Testis (tissue), 3 donors: ENCODE data around the gene RGSL1. TPM values are rescaled to one million over a fixed set of nuclear protein-coding genes. Genes with fewer than 3 reads are reported as not detected.

Source experiments
- DNase-seq: peaks from one replicate; pipeline ENCODE4 v3.0.0-alpha.2; 2019
- H3K27ac ChIP-seq, 2 donors: fragments of 200-600 bp; sonication (generic); one replicate each; pipeline ENCODE4 v1.5.1; 2019
- H3K27me3 ChIP-seq: fragments of 200-600 bp; sonication (generic); one replicate; pipeline ENCODE4 v1.5.1; 2019
- H3K36me3 ChIP-seq: fragments of 200-600 bp; sonication (generic); one replicate; pipeline ENCODE4 v1.5.1; 2017; ENCODE audit warnings: low read depth; ENCODE audit errors: missing control alignments
- H3K4me1 ChIP-seq: fragments of 200-600 bp; sonication (generic); one replicate; pipeline ENCODE4 v1.5.1; 2019
- H3K4me3 ChIP-seq, 2 donors: fragments of 200-600 bp; sonication (generic); one replicate each; pipeline ENCODE4 v1.5.1; 2017 to 2019
- H3K9me3 ChIP-seq: fragments of 200-600 bp; sonication (generic); one replicate; pipeline ENCODE4 v1.5.1; 2017
- POLR2A ChIP-seq: fragments of 450-650 bp; IDR thresholded peaks from one replicate; pipeline ENCODE4 v1.6.1; 2017; ENCODE audit warnings: antibody characterized with exemption, mild to moderate bottlenecking, moderate library complexity
- WGBS, 2 donors: methylation state at CpG; one replicate each; pipeline ENCODE4 v1.1.5; 2018; 5-methylcytosine and 5-hydroxymethylcytosine counted together
- intact Hi-C: fragments of 100-400 bp; cut with DNase I; formaldehyde crosslinking; loops from one replicate; pipeline ENCODE4 v1.15.1; 2023; ENCODE audit warnings: low total_unique reads
- polyA plus RNA-seq: library from polyadenylated mRNA; stranded (reverse); fragments of 350-450 nt; fragmentation: Illumina TruSeq; extraction: RNeasy Lipid Tissue Mini Kit (QIAGEN cat#74804); gene quantifications from one replicate; pipeline ENCODE4 v1.2.3, GENCODE V29; 2014; ENCODE audit warnings: low read depth, low replicate concordance; ENCODE audit not compliant: insufficient read depth
- total RNA-seq, 2 donors: library from RNA; depleted of rRNA; stranded (reverse); fragments of >200 nt; gene quantifications; one replicate each; pipeline ENCODE4 v1.2.3, GENCODE V29; 2016
- TF ChIP-seq, protein P1 (sequence below), 3 experiments: fragments of 450-650 bp in 2 of 3; fragments of 200-600 bp in 1 of 3; sonication (generic) in 1 of 3; IDR thresholded peaks; one replicate each; pipeline ENCODE4 v1.5.1; 2016 to 2019; ENCODE audit warnings: antibody characterized with exemption in 3 of 3, mild to moderate bottlenecking in 2 of 3, moderate library complexity in 1 of 3

RGSL1 gene
- total and polyA plus RNA-seq, 3 donors from 2014 or later, result 12.6 to 37.1 (median 25.9) TPM

DNA sequence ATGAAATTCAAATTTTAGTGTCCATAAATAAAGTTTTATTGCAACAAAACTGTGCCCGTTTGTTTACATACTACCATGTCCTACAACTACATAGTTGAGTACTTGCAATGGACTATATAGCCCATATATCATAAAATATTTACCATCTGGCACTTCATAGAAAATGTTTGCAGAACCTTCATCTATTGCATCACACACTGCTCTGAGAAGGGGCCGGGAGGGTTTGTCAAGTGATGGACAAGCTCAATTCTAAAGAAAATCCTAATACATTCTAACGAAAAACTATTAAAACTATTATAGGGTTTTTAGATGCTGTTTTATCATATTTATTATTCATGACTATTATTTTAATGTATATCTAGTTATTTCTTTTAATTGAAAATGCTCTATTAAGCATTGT lies 35.9 kb downstream of the RGSL1 start:
- WGBS, 2 donors, result 86 to 91% methylated on average over 3 of the region's 3 CpGs
- Histone ChIP-seq H3K4me3 (no peak overlapping the region), H3K27ac (no peak overlapping the region), H3K4me1 (no peaks in the 10 kb centered on the region), H3K9me3 (no peaks in the 10 kb centered on the region), H3K36me3 (no peaks in the 10 kb centered on the region), H3K27me3 (no peaks in the 10 kb centered on the region)
- DNase-seq, result no peak
- TF ChIP-seq POLR2A, result no peak
- intact Hi-C loops, result no loop called here

DNA sequence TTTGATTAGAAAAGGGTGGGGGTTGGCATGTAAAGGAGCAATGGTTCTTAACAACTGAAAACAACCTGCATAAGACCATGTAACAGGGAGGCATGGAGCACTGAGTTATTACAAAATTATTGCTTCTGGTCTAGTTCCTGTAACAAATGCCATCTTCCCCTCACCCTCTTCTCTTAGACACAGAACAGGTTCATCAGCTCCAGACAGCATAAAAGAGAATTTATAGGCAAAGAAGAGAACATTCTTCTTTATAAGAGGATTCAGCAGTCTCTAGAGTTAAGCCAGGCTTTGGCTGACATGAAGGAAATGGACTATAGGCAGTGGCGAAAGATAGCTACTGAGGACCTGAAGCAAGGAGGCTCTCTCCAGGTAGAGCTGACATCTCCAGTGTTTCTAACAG lies 38.9 kb downstream of the RGSL1 start:
- no peaks in the 10 kb centered on the region for H3K27me3 ChIP-seq
- intact Hi-C loops, result no loop called here
- H3K9me3 ChIP-seq, result no peaks in the 10 kb centered on the region
- no peaks in the 10 kb centered on the region for H3K36me3 ChIP-seq
- no peaks in the 10 kb centered on the region for H3K4me1 ChIP-seq
- DNase-seq, result no peak
- H3K27ac ChIP-seq, result no peak overlapping the region
- TF ChIP-seq, protein P1, sequence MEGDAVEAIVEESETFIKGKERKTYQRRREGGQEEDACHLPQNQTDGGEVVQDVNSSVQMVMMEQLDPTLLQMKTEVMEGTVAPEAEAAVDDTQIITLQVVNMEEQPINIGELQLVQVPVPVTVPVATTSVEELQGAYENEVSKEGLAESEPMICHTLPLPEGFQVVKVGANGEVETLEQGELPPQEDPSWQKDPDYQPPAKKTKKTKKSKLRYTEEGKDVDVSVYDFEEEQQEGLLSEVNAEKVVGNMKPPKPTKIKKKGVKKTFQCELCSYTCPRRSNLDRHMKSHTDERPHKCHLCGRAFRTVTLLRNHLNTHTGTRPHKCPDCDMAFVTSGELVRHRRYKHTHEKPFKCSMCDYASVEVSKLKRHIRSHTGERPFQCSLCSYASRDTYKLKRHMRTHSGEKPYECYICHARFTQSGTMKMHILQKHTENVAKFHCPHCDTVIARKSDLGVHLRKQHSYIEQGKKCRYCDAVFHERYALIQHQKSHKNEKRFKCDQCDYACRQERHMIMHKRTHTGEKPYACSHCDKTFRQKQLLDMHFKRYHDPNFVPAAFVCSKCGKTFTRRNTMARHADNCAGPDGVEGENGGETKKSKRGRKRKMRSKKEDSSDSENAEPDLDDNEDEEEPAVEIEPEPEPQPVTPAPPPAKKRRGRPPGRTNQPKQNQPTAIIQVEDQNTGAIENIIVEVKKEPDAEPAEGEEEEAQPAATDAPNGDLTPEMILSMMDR (IDR thresholded peaks at IDR 0.05), result no peak
- TF ChIP-seq POLR2A, result no peak
- WGBS, 2 donors, result 80 to 88% methylated on average over 1 of the region's 1 CpG
- H3K4me3 ChIP-seq, result no peak overlapping the region

DNA sequence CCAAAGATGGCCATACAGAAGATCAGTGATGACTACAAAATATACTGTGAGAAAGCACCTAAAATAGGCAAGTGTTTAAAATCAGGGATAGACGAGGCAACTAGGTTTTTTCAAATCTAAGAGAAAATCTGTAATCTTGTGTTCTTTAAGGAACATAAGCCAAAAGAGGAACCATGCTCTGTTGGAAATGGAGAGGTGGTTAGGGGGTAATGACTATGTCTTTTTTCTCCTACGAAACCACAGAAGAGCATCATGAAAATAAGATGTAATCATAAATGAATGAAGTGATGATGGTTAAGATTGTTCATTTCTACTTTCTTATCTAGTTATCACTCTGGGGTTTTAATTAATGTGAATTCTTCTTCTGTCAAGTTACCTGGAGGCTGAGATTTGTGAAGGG lies 43.1 kb downstream of the RGSL1 start:
- no peaks in the 10 kb centered on the region for H3K36me3 ChIP-seq
- H3K4me1 ChIP-seq, result no peaks in the 10 kb centered on the region
- DNase-seq, result no peak
- H3K4me3 ChIP-seq, result no peak overlapping the region
- 82 to 90% methylated on average over 2 of the region's 2 CpGs for WGBS, 2 donors
- no peak overlapping the region for H3K27ac ChIP-seq
- TF ChIP-seq, protein P1 (IDR thresholded peaks at IDR 0.05), result no peak
- TF ChIP-seq POLR2A, result no peak
- intact Hi-C loops, result no loop called here
- no peaks in the 10 kb centered on the region for H3K9me3 ChIP-seq
- no peaks in the 10 kb centered on the region for H3K27me3 ChIP-seq

DNA sequence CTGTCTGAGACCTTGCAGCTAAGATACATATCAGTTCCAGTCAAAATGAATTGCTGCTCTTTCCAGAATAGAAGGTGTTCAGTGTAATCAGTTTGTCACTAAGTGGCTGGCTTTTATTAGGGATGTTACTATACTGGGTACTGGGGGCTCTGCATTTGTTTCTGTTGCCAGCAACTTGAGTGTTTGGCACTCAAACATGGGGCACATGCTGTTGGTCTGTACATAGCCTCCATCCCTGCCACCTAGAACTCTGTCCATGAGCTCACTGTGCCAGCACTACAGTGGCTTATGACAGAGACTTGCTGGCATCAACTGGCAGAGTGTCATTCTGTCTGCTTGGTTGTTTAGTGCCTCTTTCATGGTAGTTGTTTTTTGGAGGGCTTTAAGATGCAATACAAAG lies 45.1 kb downstream of the RGSL1 start:
- Histone ChIP-seq H3K4me1 (no peaks in the 10 kb centered on the region), H3K36me3 (no peaks in the 10 kb centered on the region), H3K27me3 (no peaks in the 10 kb centered on the region), H3K27ac (no peak overlapping the region), H3K9me3 (no peaks in the 10 kb centered on the region), H3K4me3 (no peak overlapping the region)
- DNase-seq, result no peak
- intact Hi-C loops, result no loop called here
- TF ChIP-seq POLR2A, result no peak
- TF ChIP-seq, protein P1 (IDR thresholded peaks at IDR 0.05), result no peak

DNA sequence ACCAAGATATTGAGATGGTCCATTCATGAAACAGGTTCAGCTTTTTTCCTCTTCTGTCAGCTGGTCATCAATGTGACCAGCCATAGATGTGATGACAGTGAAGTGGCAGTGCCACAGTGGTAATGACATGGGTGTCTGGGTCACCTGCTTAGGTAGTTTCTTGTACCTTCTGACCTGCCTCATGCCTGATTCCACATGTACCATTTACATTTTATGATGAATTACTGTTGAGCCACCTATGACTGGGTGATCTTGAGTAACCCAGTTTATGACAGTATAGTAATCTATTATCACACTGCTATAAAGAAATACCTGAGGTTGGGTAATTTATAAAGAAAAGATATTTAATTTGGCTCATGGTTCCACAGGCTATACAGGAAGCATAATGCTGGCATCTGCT lies 45.7 kb downstream of the RGSL1 start:
- no peak for DNase-seq
- intact Hi-C loops, result no loop called here
- TF ChIP-seq, protein P1 (IDR thresholded peaks at IDR 0.05), result no peak
- TF ChIP-seq POLR2A, result no peak
- Histone ChIP-seq H3K4me1 (no peaks in the 10 kb centered on the region), H3K9me3 (no peaks in the 10 kb centered on the region), H3K4me3 (no peak overlapping the region), H3K36me3 (no peaks in the 10 kb centered on the region), H3K27ac (no peak overlapping the region), H3K27me3 (no peaks in the 10 kb centered on the region)
